NCI-H1694 (cell line): ENCODE data around the gene PELI3.

Source experiments
- DNase-seq: peaks from one replicate; lab custom pipeline; 2025; lab: John Stamatoyannopoulos, UW

PELI3 gene

GRCh38 chr11:66475349-66476172 lies 8.9 kb downstream of the PELI3 start:
- DNase-seq = no peak

DNA sequence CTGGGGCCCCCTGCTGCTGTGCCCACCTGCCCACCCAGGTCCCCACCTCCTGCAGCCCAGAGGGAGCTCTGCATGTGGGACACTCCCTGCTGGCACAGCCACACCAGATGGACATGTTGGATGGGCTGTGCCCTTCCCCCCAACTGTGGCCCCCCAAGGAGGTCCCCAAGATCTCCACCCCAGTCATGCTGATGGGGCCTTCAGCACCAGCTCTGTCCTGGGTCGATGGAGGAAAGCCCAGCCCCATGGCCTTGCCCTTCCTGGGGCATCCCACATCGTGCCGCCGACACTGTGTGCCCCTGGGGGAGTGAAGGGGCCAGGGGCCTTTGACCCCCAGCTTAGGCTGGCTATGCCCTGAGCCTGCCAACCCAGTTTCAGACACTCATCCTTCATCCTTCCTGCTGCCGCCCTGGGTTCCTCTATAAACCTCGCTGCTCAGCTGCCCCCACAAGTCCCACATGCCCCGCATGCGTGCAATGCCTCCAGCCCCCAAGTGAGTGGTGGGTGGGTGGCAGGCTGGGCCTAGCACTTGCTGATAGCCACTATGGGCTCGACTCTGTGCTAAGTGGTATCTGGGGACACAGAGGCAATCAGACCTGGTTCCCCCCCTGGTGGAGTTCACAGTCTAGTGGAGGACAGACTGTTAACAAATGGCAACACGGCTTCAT lies 9.6 kb downstream of the PELI3 start:
- no peak for DNase-seq

- DNase-seq = no peak
These were observed 10.1 kb downstream of the PELI3 start for GRCh38 chr11:66476841-66477251.

- DNase-seq = no peak
These were observed 10.8 kb downstream of the PELI3 start for GRCh38 chr11:66477263-66478201.

- DNase-seq = no peak
These were observed 12.2 kb downstream of the PELI3 start for GRCh38 chr11:66478729-66479393.

- peak; percentile 53 for DNase-seq
These were observed 12.8 kb downstream of the PELI3 start for GRCh38 chr11:66479394-66480116.

DNA sequence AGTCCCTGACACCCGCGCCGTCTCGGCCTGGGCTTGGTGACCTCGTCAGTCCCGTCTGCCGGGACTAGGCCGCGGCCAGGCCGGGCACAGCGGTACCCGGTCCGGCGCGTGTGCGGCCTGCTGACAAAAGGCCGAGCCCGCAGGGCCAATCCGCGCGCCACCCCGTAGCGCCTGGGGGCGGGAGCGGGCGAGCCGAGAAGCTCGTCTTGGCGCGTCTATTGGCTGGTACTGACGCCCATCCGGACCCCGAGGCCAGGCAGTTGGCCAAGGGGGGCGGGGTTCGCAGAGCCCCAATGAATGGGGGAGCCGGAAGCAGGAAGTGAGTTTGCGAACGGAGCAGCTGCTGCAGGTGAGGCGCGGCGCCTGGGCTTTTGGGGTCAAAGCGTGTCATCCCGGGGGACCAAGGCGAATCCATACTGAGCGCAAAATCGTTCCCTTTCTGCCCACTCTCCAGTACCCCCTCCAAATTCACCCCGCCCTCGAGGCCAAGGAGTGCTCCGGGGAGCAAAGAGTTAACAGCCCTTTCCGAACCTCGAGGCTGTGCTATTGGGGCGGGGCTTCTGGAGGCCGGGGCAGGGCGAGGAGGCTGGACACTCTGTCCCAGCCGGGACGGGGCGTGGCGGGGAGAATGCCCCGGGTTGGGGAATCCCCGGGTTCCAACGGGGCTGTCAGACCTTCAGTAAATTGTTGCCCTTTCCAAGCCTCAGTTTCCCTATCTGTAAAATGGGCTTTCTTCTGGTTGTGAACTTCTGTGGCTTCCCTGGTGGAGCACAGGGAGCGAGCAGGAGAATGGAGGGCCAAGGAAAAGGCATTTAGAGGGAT lies 13.6 kb downstream of the PELI3 start, which contains the start of gene DPP3:
TSS of gene DPP3 (plus strand) at position 318 of the 822 bp plus-strand sequence. CDS start 1,767 bp downstream, outside the sequence.
- peak; percentile 78 for DNase-seq

- DNase-seq = no peak
These were observed 18.2 kb downstream of the PELI3 start for GRCh38 chr11:66484806-66485380.

DNA sequence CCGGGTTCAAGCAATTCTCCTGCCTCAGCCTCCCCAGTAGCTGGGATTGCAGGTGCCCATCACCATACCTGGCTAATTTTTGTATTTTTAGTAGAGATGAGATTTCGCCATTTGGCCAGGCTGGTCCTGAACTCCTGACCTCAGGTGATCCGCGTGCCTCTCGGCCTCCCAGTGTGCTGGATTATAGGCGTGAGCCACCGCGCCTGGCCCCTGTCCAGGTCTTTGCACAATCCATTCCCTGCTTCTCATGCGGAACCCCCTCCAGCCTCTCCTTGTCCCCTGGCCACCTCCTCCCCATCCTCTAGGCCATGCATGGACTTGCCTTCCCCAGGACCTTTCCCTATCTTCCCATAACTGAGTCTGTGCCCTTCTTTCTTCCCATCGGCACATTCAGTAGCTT lies 22.3 kb downstream of the PELI3 start:
- no peak for DNase-seq

- DNase-seq = no peak
These were observed 22.9 kb downstream of the PELI3 start for GRCh38 chr11:66489636-66490035.

DNA sequence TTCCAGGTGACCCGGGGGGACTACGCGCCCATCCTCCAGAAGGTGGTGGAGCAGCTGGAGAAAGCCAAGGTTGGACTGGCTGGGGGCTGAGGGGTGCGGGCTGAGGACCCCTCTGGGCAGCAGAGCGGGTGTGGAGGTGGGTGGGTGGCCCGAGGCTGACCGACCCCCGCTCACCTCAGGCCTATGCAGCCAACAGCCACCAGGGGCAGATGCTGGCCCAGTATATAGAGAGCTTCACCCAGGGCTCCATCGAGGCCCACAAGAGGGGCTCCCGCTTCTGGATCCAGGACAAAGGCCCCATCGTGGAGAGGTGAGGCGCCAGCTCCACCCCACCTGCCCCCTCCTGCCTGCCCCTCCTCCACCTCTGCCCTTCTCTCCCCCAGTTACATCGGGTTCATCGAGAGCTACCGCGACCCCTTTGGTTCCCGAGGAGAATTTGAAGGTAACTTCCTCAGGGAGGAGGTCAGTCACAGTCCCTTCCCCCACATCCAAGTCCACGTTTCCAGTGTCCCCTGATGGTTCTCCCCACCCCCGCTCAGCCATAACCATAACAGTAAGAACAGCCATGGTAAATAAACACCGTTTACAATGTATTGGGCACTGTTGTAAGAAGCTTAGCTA lies 24.7 kb downstream of the PELI3 start:
- DNase-seq = no peak

DNA sequence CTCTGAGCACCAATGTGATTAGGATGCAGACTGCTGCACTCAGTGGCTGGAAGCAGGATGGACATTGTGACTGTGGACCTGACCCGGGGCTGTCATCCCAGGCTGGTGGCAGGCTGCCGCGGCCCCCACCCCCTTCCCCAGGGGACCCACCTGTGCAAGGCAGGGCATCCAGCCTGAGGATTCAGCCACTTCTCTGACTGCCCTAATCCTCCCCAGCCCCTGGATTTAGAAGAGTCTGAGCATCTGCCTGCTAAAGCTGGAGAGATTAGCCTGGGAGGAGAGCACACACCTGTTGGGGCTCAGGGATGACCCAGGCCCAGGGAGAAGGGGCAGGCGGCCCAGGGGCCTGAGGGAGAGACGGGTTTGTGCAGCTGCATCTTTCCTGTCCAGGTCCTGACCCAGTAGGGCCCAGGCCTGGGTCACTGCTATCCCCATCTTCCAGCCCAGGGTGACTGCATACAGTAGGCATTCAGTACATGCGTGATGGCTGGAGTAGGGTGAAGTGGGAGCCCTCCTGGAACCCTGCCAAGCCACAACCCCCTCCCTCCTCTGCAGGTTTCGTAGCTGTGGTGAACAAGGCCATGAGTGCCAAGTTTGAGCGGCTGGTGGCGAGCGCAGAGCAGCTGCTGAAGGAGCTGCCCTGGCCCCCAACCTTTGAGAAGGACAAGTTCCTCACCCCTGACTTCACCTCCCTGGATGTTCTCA lies 25.6 kb downstream of the PELI3 start:
- no peak for DNase-seq

GRCh38 chr11:66493130-66493529 lies 26.4 kb downstream of the PELI3 start:
- DNase-seq = no peak

GRCh38 chr11:66494458-66494857 lies 27.8 kb downstream of the PELI3 start:
- no peak for DNase-seq

DNA sequence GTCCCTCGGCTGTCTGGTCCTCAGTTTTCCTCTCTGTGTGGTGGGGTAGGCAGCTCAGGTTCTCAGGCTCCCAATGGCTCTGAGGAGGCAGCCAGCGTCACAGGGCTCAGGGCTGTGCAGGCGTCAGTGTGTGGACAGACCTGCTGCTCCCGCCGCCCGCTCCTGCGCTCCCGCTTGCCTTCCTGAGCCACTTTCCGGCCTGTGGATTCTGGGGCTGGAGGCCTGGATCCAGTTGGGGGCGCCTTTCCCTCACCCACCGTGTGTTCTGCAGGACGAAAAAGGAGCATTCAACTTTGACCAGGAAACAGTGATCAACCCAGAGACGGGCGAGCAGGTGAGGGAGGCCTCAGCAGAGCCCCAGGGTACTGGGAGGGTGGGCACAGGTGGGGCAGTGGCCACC lies 28.2 kb downstream of the PELI3 start:
- DNase-seq = no peak

GRCh38 chr11:66495401-66495854 lies 28.7 kb downstream of the PELI3 start:
- no peak for DNase-seq

DNA sequence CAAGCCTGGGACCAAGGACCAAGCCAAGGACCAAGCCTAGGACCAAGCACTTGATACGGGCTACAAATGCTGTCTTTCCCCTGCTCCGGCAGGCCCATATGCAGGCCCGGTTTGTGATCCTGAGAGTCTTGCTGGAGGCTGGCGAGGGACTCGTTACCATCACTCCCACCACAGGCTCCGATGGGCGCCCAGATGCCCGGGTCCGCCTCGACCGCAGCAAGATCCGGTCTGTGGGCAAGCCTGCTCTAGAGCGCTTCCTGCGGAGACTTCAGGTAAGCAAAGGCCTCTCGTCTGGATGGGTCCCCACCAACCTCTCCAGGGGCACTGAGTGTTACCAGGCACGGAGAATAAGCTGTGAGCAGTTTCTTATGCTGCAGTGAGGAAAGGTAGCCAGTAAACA lies 30.5 kb downstream of the PELI3 start:
- DNase-seq = no peak

GRCh38 chr11:66498506-66498905 lies 31.8 kb downstream of the PELI3 start:
- DNase-seq = no peak
